Measurements from ENCODE around the gene APP.

GRCh38 chr21:25934771-25935224 is 235.8 kb downstream of the APP start:
- TF ChIP-seq CTCF (IDR thresholded peaks at IDR 0.05; ENCODE audit: insufficient read depth, low read length): no peak
- TF ChIP-seq SPI1 (IDR thresholded peaks at IDR 0.05; ENCODE audit: borderline replicate concordance, low read depth): peak; percentile 16; the same call in 1 of the 2 replicates
- no peak for TF ChIP-seq GABPA (IDR thresholded peaks at IDR 0.05; ENCODE audit: low read depth)
